ENCODE results near the gene WWC1. TPM values are rescaled to one million over a fixed set of nuclear protein-coding genes. Genes with fewer than 3 reads are reported as not detected.

WWC1 gene
- total and polyA plus RNA-seq, 4 donors: 48.4 to 77.0 (median 56.2) TPM

GRCh38 chr5:168368854-168369253 is 77.4 kb downstream of the WWC1 start:
- 82 to 87% methylated on average over 3 of the region's 3 CpGs for WGBS, 2 donors
- H3K36me3 ChIP-seq (ENCODE audit: control insufficient read depth in 4 of 4, insufficient read depth in 4 of 4, low read length in 4 of 4): no peaks in the 10 kb centered on the region
- ATAC-seq (ENCODE audit: insufficient read depth, low FRiP score): no peak
- TF ChIP-seq, protein P1, sequence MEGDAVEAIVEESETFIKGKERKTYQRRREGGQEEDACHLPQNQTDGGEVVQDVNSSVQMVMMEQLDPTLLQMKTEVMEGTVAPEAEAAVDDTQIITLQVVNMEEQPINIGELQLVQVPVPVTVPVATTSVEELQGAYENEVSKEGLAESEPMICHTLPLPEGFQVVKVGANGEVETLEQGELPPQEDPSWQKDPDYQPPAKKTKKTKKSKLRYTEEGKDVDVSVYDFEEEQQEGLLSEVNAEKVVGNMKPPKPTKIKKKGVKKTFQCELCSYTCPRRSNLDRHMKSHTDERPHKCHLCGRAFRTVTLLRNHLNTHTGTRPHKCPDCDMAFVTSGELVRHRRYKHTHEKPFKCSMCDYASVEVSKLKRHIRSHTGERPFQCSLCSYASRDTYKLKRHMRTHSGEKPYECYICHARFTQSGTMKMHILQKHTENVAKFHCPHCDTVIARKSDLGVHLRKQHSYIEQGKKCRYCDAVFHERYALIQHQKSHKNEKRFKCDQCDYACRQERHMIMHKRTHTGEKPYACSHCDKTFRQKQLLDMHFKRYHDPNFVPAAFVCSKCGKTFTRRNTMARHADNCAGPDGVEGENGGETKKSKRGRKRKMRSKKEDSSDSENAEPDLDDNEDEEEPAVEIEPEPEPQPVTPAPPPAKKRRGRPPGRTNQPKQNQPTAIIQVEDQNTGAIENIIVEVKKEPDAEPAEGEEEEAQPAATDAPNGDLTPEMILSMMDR (IDR thresholded peaks at IDR 0.05; ENCODE audit: control extremely low read depth, extremely low read depth): no peak
- H3K9ac ChIP-seq (ENCODE audit: insufficient read depth in 1 of 2, low read length in 2 of 2): no peak overlapping the region
- H3K27me3 ChIP-seq (ENCODE audit: control insufficient read depth in 3 of 3, insufficient read depth in 3 of 3, low read length in 2 of 3): no peaks in the 10 kb centered on the region
- DNase-seq: no peak
- no peaks in the 10 kb centered on the region for H3K9me3 ChIP-seq (ENCODE audit: control insufficient read depth in 4 of 4, insufficient read depth in 3 of 4, low read length in 3 of 4)
- H3K27ac ChIP-seq (ENCODE audit: low read depth in 1 of 2, low read length in 1 of 2): no peak overlapping the region
- H3K4me1 ChIP-seq (ENCODE audit: control insufficient read depth in 5 of 5, insufficient read depth in 5 of 5, low read length in 5 of 5): peaks cover 0 to 27% (median 12%) of the 10 kb centered on the region in 5 donors
- no peak overlapping the region for H3K4me3 ChIP-seq

DNA sequence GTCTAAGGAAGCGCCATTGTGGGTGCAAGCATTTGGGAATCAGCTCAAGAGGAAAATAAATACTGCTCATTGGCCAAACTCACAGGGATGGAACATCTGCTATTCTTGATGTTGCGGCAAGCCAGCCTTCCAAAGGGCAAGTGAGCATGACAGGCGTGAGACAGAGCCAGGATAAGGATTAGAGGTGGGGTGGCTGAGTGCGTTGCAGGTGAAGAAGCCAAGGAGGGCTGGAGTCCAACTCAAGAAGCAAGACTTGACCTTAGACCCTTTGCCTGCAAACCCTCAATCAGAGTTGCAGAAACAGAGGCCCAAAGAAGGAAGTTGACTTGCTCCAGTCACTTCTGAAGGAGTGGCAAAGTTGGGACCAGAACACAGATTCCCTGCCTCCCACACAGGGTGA is 79.4 kb downstream of the WWC1 start:
- Histone ChIP-seq H3K27ac (ENCODE audit: low read depth in 1 of 2, low read length in 1 of 2) (no peak overlapping the region), H3K9ac (ENCODE audit: insufficient read depth in 1 of 2, low read length in 2 of 2) (no peak overlapping the region), H3K9me3 (ENCODE audit: control insufficient read depth in 4 of 4, insufficient read depth in 3 of 4, low read length in 3 of 4) (no peaks in the 10 kb centered on the region), H3K36me3 (ENCODE audit: control insufficient read depth in 4 of 4, insufficient read depth in 4 of 4, low read length in 4 of 4) (no peaks in the 10 kb centered on the region), H3K4me1 (ENCODE audit: control insufficient read depth in 5 of 5, insufficient read depth in 5 of 5, low read length in 5 of 5) (peaks cover 0 to 8% (median 5%) of the 10 kb centered on the region in 5 donors), H3K4me3 (no peak overlapping the region), H3K27me3 (ENCODE audit: control insufficient read depth in 3 of 3, insufficient read depth in 3 of 3, low read length in 2 of 3) (no peaks in the 10 kb centered on the region)
- WGBS, 2 donors: 86 to 89% methylated on average over 4 of the region's 4 CpGs
- no peak for DNase-seq
- no peak for ATAC-seq (ENCODE audit: insufficient read depth, low FRiP score)
- TF ChIP-seq, protein P1 (IDR thresholded peaks at IDR 0.05; ENCODE audit: control extremely low read depth, extremely low read depth): no peak

DNA sequence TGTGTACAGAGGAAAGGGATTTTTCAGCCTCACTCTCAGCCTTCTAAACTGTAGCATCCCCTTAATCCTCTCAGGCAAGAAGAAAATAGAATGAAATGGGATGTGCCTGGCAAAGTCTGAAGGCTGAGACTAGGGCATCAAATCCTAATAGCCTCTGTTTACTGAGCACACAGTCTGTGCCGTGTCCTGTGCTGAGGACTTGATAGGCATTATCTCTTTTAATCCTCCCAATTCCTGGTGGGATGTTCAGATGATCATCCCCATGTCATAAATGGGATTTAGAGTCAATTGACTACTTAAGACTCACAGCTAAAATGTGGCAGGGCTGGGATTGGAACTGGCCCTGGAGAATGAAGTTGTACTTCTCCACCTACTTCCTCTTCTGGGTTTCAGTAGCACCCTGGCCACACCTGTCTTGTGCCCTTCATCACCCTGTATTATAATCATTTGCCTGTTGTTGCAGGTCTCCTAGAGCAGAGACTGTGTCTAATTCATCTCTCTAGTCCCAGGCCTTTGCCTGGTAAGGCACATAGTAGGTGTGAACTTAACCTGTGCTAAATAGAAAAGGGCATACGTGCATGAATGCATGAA is 81.0 kb downstream of the WWC1 start:
- WGBS, 2 donors: 86 to 92% methylated on average over 2 of the region's 2 CpGs
- H3K36me3 ChIP-seq (ENCODE audit: control insufficient read depth in 4 of 4, insufficient read depth in 4 of 4, low read length in 4 of 4): no peaks in the 10 kb centered on the region

More for the DNA sequence above, 81.0 kb downstream of the WWC1 start:
- ATAC-seq (ENCODE audit: insufficient read depth, low FRiP score) (no peak), DNase-seq (no peak)
- Histone ChIP-seq H3K27ac (ENCODE audit: low read depth in 1 of 2, low read length in 1 of 2) (no peak overlapping the region), H3K9ac (ENCODE audit: insufficient read depth in 1 of 2, low read length in 2 of 2) (no peak overlapping the region), H3K9me3 (ENCODE audit: control insufficient read depth in 4 of 4, insufficient read depth in 3 of 4, low read length in 3 of 4) (no peaks in the 10 kb centered on the region), H3K4me3 (no peak overlapping the region), H3K27me3 (ENCODE audit: control insufficient read depth in 3 of 3, insufficient read depth in 3 of 3, low read length in 2 of 3) (no peaks in the 10 kb centered on the region), H3K4me1 (ENCODE audit: control insufficient read depth in 5 of 5, insufficient read depth in 5 of 5, low read length in 5 of 5) (peaks cover 0 to 4% (median 0%) of the 10 kb centered on the region in 5 donors)
- TF ChIP-seq, protein P1 (IDR thresholded peaks at IDR 0.05; ENCODE audit: control extremely low read depth, extremely low read depth): no peak
